KOPT-K1 (cell line): ENCODE measurements around the gene OIT3.
"Not testable (repeated sequence)": the region's sequence is repeated elsewhere in the genome, so short reads cannot be mapped to it uniquely, and the experiment has no call there.

Experiments
- H3K27ac ChIP-seq: fragments of 200-600 bp; sonication (generic); 2 replicates; pipeline ENCODE4 v1.5.1; 2016; ENCODE audit warnings: antibody characterized with exemption, mild to moderate bottlenecking, low read depth, low read length; ENCODE audit not compliant: poor library complexity, severe bottlenecking
- H3K36me3 ChIP-seq: fragments of 200-600 bp; sonication (generic); 2 replicates; pipeline ENCODE4 v1.5.1; 2017; ENCODE audit warnings: antibody characterized with exemption, mild to moderate bottlenecking, low read length, moderate library complexity; ENCODE audit not compliant: insufficient read depth
- H3K9me3 ChIP-seq: fragments of 200-600 bp; sonication (generic); 2 replicates; pipeline ENCODE4 v1.5.1; 2017; ENCODE audit warnings: antibody characterized with exemption, low read length, mild to moderate bottlenecking; ENCODE audit not compliant: insufficient read depth, poor library complexity, severe bottlenecking

The OIT3 gene

DNA sequence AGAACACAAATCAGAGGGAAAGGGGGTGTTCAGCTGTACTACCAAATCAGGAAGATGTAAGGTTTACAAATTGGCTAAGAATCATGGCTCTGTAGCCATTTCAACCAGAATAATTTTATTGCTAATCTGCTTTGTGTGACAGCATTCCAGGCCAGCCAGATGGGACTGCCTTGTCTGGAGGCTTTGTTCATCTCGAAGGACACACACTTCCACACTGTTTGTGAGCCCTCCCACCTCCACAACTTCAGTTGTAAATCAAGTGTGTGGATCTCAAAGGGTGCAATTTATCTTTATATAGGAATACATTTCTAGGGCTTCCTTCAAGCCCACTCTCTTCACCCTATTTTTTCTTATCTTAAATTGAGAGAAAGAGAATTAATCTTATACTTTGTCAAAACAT lies 6.9 kb upstream of the OIT3 start:
- no peaks in the 10 kb centered on the region for H3K9me3 ChIP-seq
- no peak overlapping the region for H3K27ac ChIP-seq
- H3K36me3 ChIP-seq: no peaks in the 10 kb centered on the region; the same call in none of the 2 replicates

DNA sequence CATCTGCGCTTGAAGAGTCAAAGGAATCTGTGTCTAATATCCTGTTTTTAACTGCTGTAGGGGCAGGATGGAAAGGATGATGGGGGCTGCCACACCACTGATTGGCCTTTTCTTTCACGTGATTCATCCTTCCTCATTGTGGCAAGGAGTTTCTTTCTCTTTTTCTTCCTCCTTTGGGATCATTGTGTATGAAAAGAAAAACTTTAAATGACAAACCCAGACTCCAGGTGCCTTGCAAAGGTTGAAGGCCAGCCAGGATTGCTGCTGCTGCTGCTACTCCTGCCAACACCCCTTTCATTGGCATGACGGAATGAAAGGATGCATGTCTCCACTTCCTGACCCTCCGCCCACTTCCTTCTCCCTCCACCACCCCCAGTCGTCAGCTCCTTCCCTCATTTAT lies 6.5 kb upstream of the OIT3 start:
- Histone ChIP-seq H3K27ac (no peak overlapping the region), H3K36me3 (no peaks in the 10 kb centered on the region; the same call in none of the 2 replicates), H3K9me3 (no peaks in the 10 kb centered on the region)

DNA sequence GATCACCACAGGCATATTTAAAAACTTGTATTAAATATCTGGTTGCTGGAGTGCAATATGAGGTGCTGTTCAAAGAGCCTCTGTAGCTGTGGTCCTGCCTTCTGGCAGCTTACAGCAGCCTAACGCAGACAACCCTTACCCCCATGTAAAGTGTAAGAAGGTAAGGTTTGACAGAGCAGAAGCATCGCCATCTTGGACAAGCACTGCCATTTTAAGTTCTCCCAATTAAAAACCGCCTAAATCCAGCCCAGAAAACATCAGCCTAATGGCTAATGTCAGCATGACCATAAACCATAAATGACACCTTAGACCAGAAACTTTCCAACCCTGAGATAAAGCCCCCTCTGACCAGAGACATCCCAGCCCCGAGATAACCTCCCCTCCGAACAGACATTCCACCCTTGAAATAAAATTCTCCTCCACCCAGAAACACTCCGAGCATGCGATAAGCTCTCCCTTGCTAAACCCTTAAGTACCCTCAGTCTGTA lies 5.3 kb upstream of the OIT3 start:
- no peak overlapping the region for H3K27ac ChIP-seq
- H3K9me3 ChIP-seq: no peaks in the 10 kb centered on the region
- no peaks in the 10 kb centered on the region; the same call in none of the 2 replicates for H3K36me3 ChIP-seq

DNA sequence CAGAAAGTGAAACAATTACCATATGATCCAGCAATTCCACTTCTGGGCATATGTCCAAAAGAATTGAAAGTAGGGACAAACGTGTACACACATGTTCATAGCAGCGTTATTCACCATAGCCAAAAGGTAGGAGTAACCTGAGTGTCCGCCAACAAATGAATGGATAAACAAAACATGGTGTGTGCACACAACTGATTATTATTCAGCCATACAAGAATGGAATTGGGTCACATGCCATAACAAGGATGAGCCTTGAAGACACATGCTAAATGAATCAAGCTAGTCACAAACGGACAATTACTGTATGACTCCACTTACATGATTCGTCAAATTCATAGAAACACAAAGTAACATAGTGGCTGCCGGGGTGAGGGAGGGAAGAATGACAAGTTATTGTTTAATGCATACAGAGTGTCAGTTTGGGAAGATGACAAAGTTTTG lies 4.1 kb upstream of the OIT3 start:
- no peaks in the 10 kb centered on the region for H3K9me3 ChIP-seq
- no peaks in the 10 kb centered on the region; the same call in none of the 2 replicates for H3K36me3 ChIP-seq
- no peak overlapping the region for H3K27ac ChIP-seq

DNA sequence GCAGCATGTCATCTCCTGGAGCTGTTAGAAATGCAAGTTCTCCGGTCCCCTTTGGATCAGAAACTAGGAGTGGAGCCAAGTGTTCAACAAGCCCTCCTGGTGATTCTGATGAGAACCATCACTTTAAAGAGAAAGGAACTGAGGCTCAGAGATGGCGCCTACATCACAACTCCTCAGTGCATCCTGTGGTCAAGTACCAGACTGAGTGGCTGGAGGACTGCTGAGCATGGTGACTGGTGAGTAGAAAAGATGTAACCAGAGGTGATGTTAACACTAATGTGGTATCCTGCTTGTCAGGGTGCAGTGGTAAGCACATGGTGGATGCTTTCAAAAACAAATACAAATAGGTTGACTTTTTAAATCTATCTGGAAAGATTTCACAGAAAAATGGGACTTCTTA lies 3.5 kb upstream of the OIT3 start:
- Histone ChIP-seq H3K27ac (no peak overlapping the region), H3K9me3 (no peaks in the 10 kb centered on the region)

DNA sequence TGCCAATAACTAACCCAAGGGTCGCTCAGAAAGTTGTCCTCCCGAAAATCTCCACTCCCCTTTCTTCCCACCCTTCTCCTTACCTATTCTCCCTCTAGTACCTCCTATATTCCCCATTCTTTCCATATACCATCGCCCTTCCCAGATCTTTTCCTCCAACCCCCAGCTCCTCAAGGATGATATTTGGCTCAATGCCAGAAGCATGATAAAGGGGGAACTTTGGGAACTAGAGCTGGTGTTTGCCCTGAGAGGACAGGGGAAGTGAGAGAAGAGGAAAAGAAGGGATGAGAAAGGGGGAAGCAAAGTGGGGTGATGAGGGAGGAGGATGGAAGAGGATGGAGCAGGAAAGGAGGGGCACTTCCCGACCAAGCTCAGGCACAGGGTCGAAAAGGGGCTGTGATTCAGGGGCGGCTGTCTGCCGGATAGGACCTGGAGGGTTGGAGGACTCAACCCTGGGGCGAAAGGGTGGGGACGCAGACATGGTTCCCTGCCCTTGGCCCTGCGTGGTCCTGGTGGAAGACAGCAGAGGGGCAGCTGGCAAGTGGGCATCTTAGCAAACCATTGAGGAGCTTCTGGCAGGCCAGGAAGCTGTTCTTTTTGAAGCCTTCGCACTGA lies 1.8 kb downstream of the OIT3 start:
- Histone ChIP-seq H3K27ac (no peak overlapping the region), H3K36me3 (no peaks in the 10 kb centered on the region), H3K9me3 (no peaks in the 10 kb centered on the region)

More for the DNA sequence above, 3.5 kb upstream of the OIT3 start:
- no peaks in the 10 kb centered on the region; the same call in none of the 2 replicates for H3K36me3 ChIP-seq

DNA sequence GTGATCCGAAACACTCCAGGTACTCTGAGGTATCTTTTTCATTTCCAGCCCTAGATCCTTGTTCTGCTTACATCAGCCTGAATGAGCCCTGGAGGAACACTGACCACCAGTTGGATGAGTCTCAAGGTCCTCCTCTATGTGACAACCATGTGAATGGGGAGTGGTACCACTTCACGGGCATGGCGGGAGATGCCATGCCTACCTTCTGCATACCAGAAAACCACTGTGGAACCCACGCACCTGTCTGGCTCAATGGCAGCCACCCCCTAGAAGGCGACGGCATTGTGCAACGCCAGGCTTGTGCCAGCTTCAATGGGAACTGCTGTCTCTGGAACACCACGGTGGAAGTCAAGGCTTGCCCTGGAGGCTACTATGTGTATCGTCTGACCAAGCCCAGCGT lies 5.1 kb downstream of the OIT3 start:
- H3K9me3 ChIP-seq: no peaks in the 10 kb centered on the region
- no peak overlapping the region for H3K27ac ChIP-seq
- no peaks in the 10 kb centered on the region for H3K36me3 ChIP-seq

DNA sequence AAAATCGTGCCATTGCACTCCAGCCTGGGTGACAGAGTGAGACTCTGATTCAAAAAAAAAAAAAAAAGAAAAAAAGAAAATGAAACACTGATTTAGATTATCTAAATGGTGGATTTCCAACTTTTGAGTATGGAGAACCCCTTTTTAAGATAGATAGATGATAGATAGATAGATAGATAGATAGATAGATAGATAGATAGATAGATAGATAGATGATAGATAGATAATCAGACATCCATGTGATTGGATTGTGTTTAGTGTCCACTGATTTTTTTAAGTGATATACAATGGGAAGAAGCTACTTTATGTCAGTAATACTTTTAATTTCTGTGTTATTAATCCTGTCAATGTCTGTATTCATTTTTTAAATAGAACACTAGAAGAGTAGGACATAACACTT lies 6.0 kb downstream of the OIT3 start:
- Histone ChIP-seq H3K36me3 (no peaks in the 10 kb centered on the region), H3K27ac (no peak overlapping the region), H3K9me3 (no peaks in the 10 kb centered on the region)

DNA sequence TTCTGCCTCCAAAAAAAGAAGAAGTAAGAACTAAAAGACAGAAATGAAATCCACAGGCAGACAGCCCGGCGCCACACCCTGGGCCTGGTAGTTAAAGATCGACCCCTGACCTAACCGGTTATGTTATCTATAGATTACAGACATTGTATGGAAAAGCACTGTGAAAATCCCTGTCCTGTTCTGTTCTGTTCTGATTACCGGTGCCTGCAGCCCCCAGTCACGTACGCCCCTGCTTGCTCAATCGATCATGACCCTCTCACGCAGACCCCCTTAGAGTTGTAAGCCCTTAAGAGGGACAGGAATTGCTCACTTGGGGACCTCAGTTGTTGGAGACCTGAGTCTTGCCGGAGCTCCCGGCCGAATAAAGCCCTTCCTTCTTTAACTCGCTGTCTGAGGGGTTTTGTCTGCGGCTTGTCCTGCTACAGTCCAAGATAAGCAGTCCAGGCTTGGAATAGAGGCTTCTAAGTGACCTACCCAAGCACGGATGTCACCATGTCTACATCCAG lies 10.5 kb downstream of the OIT3 start:
- not testable (repeated sequence) for H3K36me3 ChIP-seq, H3K27ac ChIP-seq, H3K9me3 ChIP-seq

DNA sequence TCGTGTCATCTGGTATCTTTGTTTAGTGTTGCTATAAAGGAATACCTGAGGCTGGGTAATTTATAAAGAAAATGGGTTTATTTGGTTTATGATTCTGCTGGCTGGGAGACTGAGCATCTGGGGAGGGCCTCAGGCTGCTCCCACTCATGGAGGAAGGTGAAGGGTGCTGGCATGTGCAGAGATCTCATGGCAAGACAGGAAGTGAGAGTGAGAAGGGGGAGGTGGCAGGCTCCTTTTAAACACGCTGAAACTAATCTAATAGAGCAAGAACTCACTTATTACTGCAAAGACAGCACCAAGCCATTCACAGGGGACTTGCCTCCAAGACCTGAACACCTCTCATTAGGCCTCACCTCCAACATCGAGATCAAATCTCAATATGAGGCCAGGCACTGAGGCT lies 11.3 kb downstream of the OIT3 start:
- Histone ChIP-seq H3K36me3 (no peaks in the 10 kb centered on the region), H3K9me3 (no peaks in the 10 kb centered on the region), H3K27ac (no peak overlapping the region)

DNA sequence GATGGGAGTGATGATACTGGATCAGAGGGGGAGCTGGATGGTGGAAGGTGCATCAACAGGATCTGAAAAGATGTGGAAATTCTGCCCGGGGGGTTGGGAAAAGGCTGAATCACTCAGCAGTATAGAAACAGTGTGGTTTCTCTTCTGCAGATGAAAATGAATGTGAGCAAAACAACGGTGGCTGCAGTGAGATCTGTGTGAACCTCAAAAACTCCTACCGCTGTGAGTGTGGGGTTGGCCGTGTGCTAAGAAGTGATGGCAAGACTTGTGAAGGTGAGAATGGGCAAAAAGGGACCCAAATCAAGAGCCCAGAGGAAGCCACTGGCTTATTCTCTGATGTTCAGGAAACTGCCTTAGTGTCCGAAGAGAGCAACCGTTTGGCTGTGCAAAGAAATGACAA lies 12.9 kb downstream of the OIT3 start:
- Histone ChIP-seq H3K9me3 (no peaks in the 10 kb centered on the region), H3K36me3 (no peaks in the 10 kb centered on the region), H3K27ac (no peak overlapping the region)

DNA sequence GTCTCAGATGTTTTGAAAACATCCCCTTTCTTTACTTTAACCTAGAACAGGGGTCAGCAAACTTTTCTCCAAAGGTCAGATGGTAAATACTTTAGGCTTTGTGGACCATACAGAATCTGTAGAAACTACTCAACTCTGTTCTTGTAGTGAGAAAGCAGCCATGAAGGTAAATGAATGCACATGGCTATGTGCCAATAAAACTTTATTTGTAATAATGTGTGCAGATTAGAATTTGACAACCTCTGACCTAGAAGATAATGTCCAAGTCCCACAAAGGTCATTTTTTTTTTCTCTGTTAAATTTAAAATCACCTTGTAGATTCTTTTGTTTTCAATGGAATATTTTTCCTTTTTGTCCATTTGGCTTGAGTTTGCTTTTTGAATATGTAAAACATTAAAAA lies 17.2 kb downstream of the OIT3 start:
- H3K36me3 ChIP-seq: no peaks in the 10 kb centered on the region
- H3K9me3 ChIP-seq: no peaks in the 10 kb centered on the region
- no peak overlapping the region for H3K27ac ChIP-seq

DNA sequence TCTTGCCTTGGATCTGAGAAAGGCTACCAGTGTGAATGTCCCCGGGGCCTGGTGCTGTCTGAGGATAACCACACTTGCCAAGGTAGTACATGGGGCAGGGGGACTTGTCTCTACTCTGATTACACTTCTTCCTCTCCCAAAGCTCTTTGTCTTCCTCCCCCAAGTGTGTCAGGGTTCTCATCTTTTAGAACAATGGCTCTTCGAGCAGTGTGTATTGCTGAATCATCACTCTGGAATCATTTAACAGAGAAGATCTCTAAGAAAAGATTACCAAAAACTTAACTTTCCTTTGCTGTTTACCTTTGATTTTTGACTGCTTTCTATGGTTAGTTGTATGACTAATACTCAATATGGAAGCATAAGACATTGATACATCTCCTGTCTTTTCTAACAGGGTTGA lies 18.2 kb downstream of the OIT3 start:
- no peaks in the 10 kb centered on the region for H3K36me3 ChIP-seq
- no peaks in the 10 kb centered on the region for H3K9me3 ChIP-seq
- H3K27ac ChIP-seq: no peak overlapping the region

DNA sequence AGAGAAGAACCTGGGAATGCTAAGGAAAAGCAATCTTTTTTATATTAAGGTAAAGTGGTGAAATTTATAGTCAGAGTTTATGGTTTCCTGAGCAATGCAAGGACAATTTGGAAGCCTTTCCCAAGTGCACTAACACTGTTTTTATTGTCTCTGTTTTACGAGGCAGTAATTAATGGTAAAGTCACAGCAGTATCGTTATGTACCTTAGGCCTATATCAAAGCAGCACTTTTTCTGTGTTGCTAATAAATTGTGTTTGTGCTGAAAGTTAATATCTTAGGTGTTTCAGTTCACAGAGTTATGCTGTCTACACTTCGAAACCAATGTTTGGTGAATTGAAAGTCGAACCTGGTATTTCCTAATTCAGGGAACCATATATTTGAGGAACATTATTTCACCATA lies 19.2 kb downstream of the OIT3 start:
- Histone ChIP-seq H3K36me3 (no peaks in the 10 kb centered on the region), H3K9me3 (no peaks in the 10 kb centered on the region), H3K27ac (no peak overlapping the region)

DNA sequence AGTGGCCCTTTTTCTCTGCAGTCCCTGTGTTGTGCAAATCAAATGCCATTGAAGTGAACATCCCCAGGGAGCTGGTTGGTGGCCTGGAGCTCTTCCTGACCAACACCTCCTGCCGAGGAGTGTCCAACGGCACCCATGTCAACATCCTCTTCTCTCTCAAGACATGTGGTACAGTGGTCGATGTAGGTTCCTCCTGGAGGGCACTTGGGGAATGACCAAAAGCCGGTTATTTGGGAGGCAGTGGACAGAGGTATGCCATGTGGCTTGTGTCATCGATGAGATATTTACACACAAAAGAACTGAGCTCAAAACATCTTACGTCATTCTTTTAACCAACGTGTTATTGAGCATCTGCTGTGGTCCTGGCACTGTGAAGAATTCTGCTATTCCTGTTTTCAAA lies 19.7 kb downstream of the OIT3 start:
- Histone ChIP-seq H3K36me3 (no peaks in the 10 kb centered on the region), H3K27ac (no peak overlapping the region), H3K9me3 (no peaks in the 10 kb centered on the region)

DNA sequence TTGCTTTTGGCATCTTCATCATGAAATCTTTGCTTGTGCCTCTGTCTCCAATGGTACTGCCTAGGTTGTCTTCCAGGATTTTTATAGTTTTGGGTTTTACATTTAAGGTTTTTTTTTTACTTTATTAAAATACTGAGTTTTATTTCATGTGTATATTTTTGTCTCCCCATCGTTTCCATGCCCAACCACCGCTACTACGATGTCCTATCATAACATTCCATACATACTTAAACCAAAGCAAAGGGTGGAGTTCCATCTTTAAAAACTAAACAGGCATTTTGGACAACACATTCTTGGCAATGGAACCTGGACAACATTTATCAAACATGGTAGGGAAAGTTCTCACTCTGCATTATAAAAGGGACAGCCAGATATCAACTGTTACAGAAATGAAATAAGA lies 23.7 kb downstream of the OIT3 start:
- H3K9me3 ChIP-seq: peaks cover 18% of the 10 kb centered on the region
- not testable (repeated sequence) for H3K27ac ChIP-seq, H3K36me3 ChIP-seq
